Measurements from ENCODE around the gene CPNE4. TPM values are rescaled to one million over a fixed set of nuclear protein-coding genes. Genes with fewer than 3 reads are reported as not detected.

The CPNE4 gene
- total and polyA plus RNA-seq, 2 donors (not counting 3 experiments of a cell fraction or from before 2014, with no cell fraction given): not detected

DNA sequence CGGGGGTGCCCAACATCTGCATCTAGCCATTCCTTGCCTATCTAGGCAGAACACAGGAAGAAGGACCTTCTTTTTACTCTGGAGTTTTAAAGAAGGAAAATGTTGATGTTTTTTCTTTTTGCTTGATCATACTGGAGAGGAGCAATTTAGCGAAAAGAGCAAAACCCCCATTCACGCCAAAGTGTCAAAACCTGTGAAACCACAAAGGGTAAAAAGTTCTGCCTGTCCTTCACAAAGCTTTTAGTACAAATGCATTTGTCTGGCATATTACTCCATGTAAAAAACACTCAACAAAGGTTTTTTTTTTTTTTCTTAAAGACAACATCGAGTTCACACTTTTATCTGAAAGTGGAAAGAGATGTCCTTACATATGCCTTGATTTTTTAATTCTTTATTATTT, 317.9 kb downstream of the CPNE4 start:
- H3K9me3 ChIP-seq (replicated peaks; ENCODE audit: control insufficient read depth, insufficient read depth, low read length): no peaks in the 10 kb centered on the region
- no peak overlapping the region for H3K4me3 ChIP-seq (replicated peaks in 1 of 3; ENCODE audit: insufficient read depth in 1 of 3, low read depth in 1 of 3, low read length in 3 of 3)
- FAIRE-seq: no peak
- H3K27ac ChIP-seq (ENCODE audit: insufficient read depth, low read depth, low read length): no peak overlapping the region
- no peaks in the 10 kb centered on the region for H3K9me1 ChIP-seq (replicated peaks; ENCODE audit: control insufficient read depth, extremely low read depth, insufficient read depth, low read length)
- H2AFZ ChIP-seq (ENCODE audit: low read depth, low read length): no peak overlapping the region
- CTCF ChIA-PET: no interaction called here
- H3K79me2 ChIP-seq (ENCODE audit: control insufficient read depth, insufficient read depth, low read length): no peaks in the 10 kb centered on the region
- TF ChIP-seq POLR2A (IDR thresholded peaks at IDR 0.05; ENCODE audit: low read depth, low read length) (no peak), JUN (IDR thresholded peaks at IDR 0.05; ENCODE audit: borderline replicate concordance, insufficient read depth, insufficient read length, low read depth) (no peak), POLR2AphosphoS5 (IDR thresholded peaks at IDR 0.05; ENCODE audit: insufficient read depth, low read depth, low read length) (no peak)
- TF ChIP-seq, protein P1, sequence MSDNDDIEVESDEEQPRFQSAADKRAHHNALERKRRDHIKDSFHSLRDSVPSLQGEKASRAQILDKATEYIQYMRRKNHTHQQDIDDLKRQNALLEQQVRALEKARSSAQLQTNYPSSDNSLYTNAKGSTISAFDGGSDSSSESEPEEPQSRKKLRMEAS (IDR thresholded peaks at IDR 0.05; ENCODE audit: insufficient read depth, insufficient read length): no peak
- no peak overlapping the region for H3K9ac ChIP-seq (replicated peaks; ENCODE audit: extremely low read depth, insufficient read depth, low read length)
- no peak overlapping the region for H3K4me2 ChIP-seq (ENCODE audit: insufficient read depth, low read length)
- intact Hi-C loops (cut with micrococcal nuclease): no loop called here
- H4K20me1 ChIP-seq (replicated peaks; ENCODE audit: control insufficient read depth, extremely low read depth, insufficient read depth, low read length): no peaks in the 10 kb centered on the region
- POLR2A ChIA-PET: no interaction called here
- BruUV-seq (replicated peaks): no TSS peak
- dilution Hi-C loops (cut with MboI; ENCODE audit: extremely low pct_ligation_motif_present, low sequenced_read_pairs): no loop called here
- H3K4me1 ChIP-seq (ENCODE audit: control insufficient read depth, extremely low read depth, insufficient read depth, low read length): no peaks in the 10 kb centered on the region
- H3K27me3 ChIP-seq (ENCODE audit: control insufficient read depth in 2 of 2, insufficient read depth in 2 of 2, low read length in 2 of 2): no peaks in the 10 kb centered on the region
- no peaks in the 10 kb centered on the region for H3K36me3 ChIP-seq (ENCODE audit: control insufficient read depth in 2 of 2, extremely low read depth in 1 of 2, insufficient read depth in 2 of 2, low read length in 2 of 2)
- DNase-seq (ENCODE audit: low read depth, low spot score): no peak

DNA sequence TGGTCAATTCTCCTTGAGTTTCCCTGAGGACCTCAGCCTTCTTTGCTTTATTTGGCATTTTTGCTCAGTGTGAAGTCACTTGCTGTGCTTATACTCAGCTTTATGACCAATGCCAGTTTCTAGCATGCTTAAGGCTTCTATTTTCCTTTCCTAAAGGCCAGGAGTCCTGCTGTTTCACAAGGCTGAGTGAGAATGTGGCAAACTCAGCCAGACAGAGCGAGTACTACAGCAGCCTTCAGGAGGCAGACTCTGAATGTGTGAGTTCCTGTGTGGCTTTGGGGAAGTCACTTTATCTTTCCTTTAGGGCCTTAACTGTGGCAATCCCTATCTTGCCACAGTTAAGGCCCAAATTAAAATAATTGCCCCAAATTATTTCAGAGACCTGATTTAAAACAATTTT, 318.8 kb downstream of the CPNE4 start:
- FAIRE-seq: no peak
- H3K9ac ChIP-seq (replicated peaks; ENCODE audit: extremely low read depth, insufficient read depth, low read length): no peak overlapping the region
- no peak overlapping the region for H3K4me3 ChIP-seq (replicated peaks in 1 of 3; ENCODE audit: insufficient read depth in 1 of 3, low read depth in 1 of 3, low read length in 3 of 3)
- ChIA-PET POLR2A (no interaction called here), CTCF (no interaction called here)
- H2AFZ ChIP-seq (ENCODE audit: low read depth, low read length): no peak overlapping the region
- no peaks in the 10 kb centered on the region for H3K4me1 ChIP-seq (ENCODE audit: control insufficient read depth, extremely low read depth, insufficient read depth, low read length)
- no peak for DNase-seq (ENCODE audit: low read depth, low spot score)
- H3K36me3 ChIP-seq (ENCODE audit: control insufficient read depth in 2 of 2, extremely low read depth in 1 of 2, insufficient read depth in 2 of 2, low read length in 2 of 2): no peaks in the 10 kb centered on the region
- BruUV-seq (replicated peaks): no TSS peak
- H3K27me3 ChIP-seq (ENCODE audit: control insufficient read depth in 2 of 2, insufficient read depth in 2 of 2, low read length in 2 of 2): peaks cover 0 to 7% of the 10 kb centered on the region in 2 experiments
- H3K9me3 ChIP-seq (replicated peaks; ENCODE audit: control insufficient read depth, insufficient read depth, low read length): no peaks in the 10 kb centered on the region
- H3K79me2 ChIP-seq (ENCODE audit: control insufficient read depth, insufficient read depth, low read length): no peaks in the 10 kb centered on the region
- dilution Hi-C loops (cut with MboI; ENCODE audit: extremely low pct_ligation_motif_present, low sequenced_read_pairs) (no loop called here), intact Hi-C loops (cut with micrococcal nuclease) (no loop called here)
- TF ChIP-seq POLR2AphosphoS5 (IDR thresholded peaks at IDR 0.05; ENCODE audit: insufficient read depth, low read depth, low read length) (no peak), POLR2A (IDR thresholded peaks at IDR 0.05; ENCODE audit: low read depth, low read length) (no peak), JUN (IDR thresholded peaks at IDR 0.05; ENCODE audit: borderline replicate concordance, insufficient read depth, insufficient read length, low read depth) (no peak), GATA2 (IDR thresholded peaks at IDR 0.05; ENCODE audit: insufficient read depth, insufficient read length, low read depth, low read length) (no peak), FOS (IDR thresholded peaks at IDR 0.05; ENCODE audit: borderline replicate concordance, insufficient read depth, low read length) (no peak), EZH2 (IDR thresholded peaks at IDR 0.05; ENCODE audit: borderline replicate concordance, low read depth, low read length, severe bottlenecking) (no peak), MYC (IDR thresholded peaks at IDR 0.05; ENCODE audit: low read depth, low read length) (no peak)
- TF ChIP-seq, protein P1 (IDR thresholded peaks at IDR 0.05; ENCODE audit: insufficient read depth, insufficient read length): no peak
- TF ChIP-seq, protein P2, sequence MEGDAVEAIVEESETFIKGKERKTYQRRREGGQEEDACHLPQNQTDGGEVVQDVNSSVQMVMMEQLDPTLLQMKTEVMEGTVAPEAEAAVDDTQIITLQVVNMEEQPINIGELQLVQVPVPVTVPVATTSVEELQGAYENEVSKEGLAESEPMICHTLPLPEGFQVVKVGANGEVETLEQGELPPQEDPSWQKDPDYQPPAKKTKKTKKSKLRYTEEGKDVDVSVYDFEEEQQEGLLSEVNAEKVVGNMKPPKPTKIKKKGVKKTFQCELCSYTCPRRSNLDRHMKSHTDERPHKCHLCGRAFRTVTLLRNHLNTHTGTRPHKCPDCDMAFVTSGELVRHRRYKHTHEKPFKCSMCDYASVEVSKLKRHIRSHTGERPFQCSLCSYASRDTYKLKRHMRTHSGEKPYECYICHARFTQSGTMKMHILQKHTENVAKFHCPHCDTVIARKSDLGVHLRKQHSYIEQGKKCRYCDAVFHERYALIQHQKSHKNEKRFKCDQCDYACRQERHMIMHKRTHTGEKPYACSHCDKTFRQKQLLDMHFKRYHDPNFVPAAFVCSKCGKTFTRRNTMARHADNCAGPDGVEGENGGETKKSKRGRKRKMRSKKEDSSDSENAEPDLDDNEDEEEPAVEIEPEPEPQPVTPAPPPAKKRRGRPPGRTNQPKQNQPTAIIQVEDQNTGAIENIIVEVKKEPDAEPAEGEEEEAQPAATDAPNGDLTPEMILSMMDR (IDR thresholded peaks at IDR 0.05; ENCODE audit: extremely low read depth in 1 of 2, insufficient read depth in 1 of 2, low read depth in 1 of 2, low read length in 2 of 2): no peak
- no peak overlapping the region for H3K27ac ChIP-seq (ENCODE audit: insufficient read depth, low read depth, low read length)
- no peak overlapping the region for H3K4me2 ChIP-seq (ENCODE audit: insufficient read depth, low read length)
- H3K9me1 ChIP-seq (replicated peaks; ENCODE audit: control insufficient read depth, extremely low read depth, insufficient read depth, low read length): no peaks in the 10 kb centered on the region
- no peaks in the 10 kb centered on the region for H4K20me1 ChIP-seq (replicated peaks; ENCODE audit: control insufficient read depth, extremely low read depth, insufficient read depth, low read length)

Measured in endothelial cell of umbilical vein (primary cell).